DOHH2 (cell line): ENCODE measurements around the gene CEP295NL.

ENCODE experiments used
- EZH2phosphoT487 ChIP-seq: fragments of 200-600 bp; sonication (generic); IDR thresholded peaks from 2 replicates; pipeline ENCODE4 v1.6.1; 2017; ENCODE audit warnings: borderline replicate concordance, mild to moderate bottlenecking, antibody characterized with exemption, low read length, moderate library complexity, mixed read lengths
- TF ChIP-seq, protein P1 (sequence below): fragments of 200-600 bp; sonication (generic); IDR thresholded peaks from one replicate; pipeline ENCODE4 v1.5.1; 2014; ENCODE audit warnings: antibody characterized with exemption, mild to moderate bottlenecking, low read depth, low read length; ENCODE audit not compliant: poor library complexity, severe bottlenecking

DNA sequence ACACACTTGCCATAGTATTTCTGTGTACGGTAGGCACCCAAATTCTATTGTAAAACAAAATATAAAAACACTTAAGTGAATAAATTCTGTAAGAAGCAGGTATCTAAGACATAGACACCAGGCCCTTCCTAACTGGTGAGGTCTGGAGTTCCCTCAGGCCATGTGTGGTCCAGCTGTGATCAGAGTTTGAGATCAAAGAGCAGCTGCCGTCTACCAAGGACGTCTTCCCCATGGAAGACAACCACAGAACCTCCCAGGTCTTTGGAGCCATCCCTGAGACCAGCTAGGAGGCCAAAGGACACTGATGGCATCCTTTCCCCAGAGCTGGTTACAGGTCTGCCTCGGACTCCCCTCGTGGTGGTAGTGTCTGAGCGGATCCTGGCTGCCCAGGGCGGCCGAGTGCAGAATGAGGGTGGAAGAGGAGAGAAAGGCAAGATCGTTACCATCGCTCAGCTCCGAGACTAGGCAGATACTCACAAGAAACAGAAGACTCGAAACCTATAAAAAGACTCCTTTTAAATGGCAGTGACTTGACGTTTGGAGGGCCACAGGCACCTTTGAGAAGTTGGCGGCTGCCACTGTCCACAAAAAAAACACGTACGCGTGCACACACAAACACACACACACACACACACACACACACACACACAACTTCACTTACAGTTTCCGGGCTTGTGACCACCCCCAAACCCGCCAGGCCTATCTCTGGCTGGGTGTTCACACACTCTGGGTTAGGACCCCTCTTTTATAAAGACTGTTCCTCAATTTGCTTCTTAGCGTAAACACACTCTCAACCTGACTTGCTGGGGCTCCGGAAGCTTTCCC is 14.7 kb upstream of the CEP295NL start:
- TF ChIP-seq, protein P1, sequence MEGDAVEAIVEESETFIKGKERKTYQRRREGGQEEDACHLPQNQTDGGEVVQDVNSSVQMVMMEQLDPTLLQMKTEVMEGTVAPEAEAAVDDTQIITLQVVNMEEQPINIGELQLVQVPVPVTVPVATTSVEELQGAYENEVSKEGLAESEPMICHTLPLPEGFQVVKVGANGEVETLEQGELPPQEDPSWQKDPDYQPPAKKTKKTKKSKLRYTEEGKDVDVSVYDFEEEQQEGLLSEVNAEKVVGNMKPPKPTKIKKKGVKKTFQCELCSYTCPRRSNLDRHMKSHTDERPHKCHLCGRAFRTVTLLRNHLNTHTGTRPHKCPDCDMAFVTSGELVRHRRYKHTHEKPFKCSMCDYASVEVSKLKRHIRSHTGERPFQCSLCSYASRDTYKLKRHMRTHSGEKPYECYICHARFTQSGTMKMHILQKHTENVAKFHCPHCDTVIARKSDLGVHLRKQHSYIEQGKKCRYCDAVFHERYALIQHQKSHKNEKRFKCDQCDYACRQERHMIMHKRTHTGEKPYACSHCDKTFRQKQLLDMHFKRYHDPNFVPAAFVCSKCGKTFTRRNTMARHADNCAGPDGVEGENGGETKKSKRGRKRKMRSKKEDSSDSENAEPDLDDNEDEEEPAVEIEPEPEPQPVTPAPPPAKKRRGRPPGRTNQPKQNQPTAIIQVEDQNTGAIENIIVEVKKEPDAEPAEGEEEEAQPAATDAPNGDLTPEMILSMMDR, result no peak
- no peak for TF ChIP-seq EZH2phosphoT487
